Hepatocyte (in vitro differentiated cells): ENCODE measurements around the gene WDFY2.

Experiments
- EZH2 ChIP-seq: fragments of 200-600 bp; sonication (generic); IDR thresholded peaks from 2 replicates; pipeline ENCODE4 v1.6.1; 2016; ENCODE audit warnings: antibody characterized with exemption, mild to moderate bottlenecking, borderline replicate concordance
- TF ChIP-seq, protein P1 (sequence below): fragments of 200-600 bp; sonication (generic); IDR thresholded peaks from 2 replicates; pipeline ENCODE4 v1.5.1; 2016; ENCODE audit warnings: antibody characterized with exemption, mild to moderate bottlenecking; ENCODE audit not compliant: poor library complexity

GRCh38 chr13:51806566-51806965, 222.3 kb downstream of the WDFY2 start:
- TF ChIP-seq, protein P1, sequence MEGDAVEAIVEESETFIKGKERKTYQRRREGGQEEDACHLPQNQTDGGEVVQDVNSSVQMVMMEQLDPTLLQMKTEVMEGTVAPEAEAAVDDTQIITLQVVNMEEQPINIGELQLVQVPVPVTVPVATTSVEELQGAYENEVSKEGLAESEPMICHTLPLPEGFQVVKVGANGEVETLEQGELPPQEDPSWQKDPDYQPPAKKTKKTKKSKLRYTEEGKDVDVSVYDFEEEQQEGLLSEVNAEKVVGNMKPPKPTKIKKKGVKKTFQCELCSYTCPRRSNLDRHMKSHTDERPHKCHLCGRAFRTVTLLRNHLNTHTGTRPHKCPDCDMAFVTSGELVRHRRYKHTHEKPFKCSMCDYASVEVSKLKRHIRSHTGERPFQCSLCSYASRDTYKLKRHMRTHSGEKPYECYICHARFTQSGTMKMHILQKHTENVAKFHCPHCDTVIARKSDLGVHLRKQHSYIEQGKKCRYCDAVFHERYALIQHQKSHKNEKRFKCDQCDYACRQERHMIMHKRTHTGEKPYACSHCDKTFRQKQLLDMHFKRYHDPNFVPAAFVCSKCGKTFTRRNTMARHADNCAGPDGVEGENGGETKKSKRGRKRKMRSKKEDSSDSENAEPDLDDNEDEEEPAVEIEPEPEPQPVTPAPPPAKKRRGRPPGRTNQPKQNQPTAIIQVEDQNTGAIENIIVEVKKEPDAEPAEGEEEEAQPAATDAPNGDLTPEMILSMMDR = no peak
- TF ChIP-seq EZH2 = no peak
